Prostate gland (tissue), 2 donors: ENCODE results near the gene SEC63.

Experiments
- POLR2A ChIP-seq: fragments of 450-650 bp; IDR thresholded peaks from one replicate; pipeline ENCODE4 v1.6.1; 2016; ENCODE audit warnings: antibody characterized with exemption, mild to moderate bottlenecking
- POLR2AphosphoS5 ChIP-seq: sonication (generic); formaldehyde crosslinking; IDR thresholded peaks from one replicate; pipeline ENCODE4 v1.6.1; 2017; ENCODE audit warnings: antibody characterized with exemption
- TF ChIP-seq, protein P1 (sequence below), 4 experiments: fragments of 200-600 bp in 2 of 4; fragments of 450-650 bp in 2 of 4; sonication (generic) in 2 of 4; IDR thresholded peaks; 1 replicate in 3 of 4; 2 replicates in 1 of 4; pipeline ENCODE4 v1.5.1; 2016 to 2019; ENCODE audit warnings: antibody characterized with exemption in 4 of 4, mild to moderate bottlenecking in 2 of 4, moderate library complexity in 2 of 4

DNA sequence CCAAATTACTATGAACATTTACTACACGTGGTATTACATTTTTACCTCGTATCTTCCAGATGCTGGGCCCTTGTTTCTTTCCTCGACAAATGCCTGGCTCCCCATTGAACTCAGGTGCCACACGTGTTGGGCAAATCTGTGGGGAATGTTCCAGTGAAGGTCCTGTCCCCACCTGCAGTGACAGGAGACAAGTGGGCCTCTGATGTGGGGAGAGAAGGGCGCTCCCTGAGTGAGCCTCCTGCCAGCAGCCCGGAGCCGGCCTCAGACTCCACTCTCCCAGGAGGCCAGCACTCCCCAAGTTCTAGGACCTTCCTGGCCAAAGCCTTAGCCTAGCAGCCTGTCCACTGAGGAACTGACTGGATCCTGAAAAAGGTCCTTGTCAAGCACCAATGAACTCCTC lies 112.2 kb downstream of the SEC63 start:
- TF ChIP-seq, protein P1, sequence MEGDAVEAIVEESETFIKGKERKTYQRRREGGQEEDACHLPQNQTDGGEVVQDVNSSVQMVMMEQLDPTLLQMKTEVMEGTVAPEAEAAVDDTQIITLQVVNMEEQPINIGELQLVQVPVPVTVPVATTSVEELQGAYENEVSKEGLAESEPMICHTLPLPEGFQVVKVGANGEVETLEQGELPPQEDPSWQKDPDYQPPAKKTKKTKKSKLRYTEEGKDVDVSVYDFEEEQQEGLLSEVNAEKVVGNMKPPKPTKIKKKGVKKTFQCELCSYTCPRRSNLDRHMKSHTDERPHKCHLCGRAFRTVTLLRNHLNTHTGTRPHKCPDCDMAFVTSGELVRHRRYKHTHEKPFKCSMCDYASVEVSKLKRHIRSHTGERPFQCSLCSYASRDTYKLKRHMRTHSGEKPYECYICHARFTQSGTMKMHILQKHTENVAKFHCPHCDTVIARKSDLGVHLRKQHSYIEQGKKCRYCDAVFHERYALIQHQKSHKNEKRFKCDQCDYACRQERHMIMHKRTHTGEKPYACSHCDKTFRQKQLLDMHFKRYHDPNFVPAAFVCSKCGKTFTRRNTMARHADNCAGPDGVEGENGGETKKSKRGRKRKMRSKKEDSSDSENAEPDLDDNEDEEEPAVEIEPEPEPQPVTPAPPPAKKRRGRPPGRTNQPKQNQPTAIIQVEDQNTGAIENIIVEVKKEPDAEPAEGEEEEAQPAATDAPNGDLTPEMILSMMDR (IDR thresholded peaks at IDR 0.05) = no peak
- TF ChIP-seq POLR2A (no peak), POLR2AphosphoS5 (no peak)
